K562 (cell line): ENCODE data around the gene KIRREL1. TPM values are rescaled to one million over a fixed set of nuclear protein-coding genes. Genes with fewer than 3 reads are reported as not detected.

Experiments
- ATAC-seq: fragments of 200-7000 bp; cut with Tn5 transposase; 3 replicates; pipeline ENCODE4 v1.9.1; 2020; ENCODE audit warnings: moderate library complexity
- BruUV-seq: library from RNA; stranded (reverse); fragments of 400-500 nt; replicated peaks from 2 replicates; lab custom pipeline; 2021; lab: Mats Ljungman, UMichigan
- CTCF ChIA-PET: fragments of 300-600 bp; formaldehyde crosslinking; extraction: SDS; loops from one replicate; lab custom pipeline; 2021; ENCODE audit warnings: low intra/inter-chr PET ratio; lab: Yijun Ruan, JAX
- POLR2A ChIA-PET: fragments of 300-600, 350-650 bp; sonication (Branson Sonifier 250); formaldehyde crosslinking; extraction: SDS; loops from one replicate; lab custom pipeline; 2021; ENCODE audit warnings: antibody characterized with exemption, inconsistent platforms; lab: Yijun Ruan, JAX
- DNase-seq, 4 experiments: peaks; one replicate each; pipeline versions ENCODE4 v3.0.0 to v3.0.0-alpha.2; 2011 to 2018; ENCODE audit warnings: low spot score in 3 of 4, mixed read lengths in 3 of 4; ENCODE audit errors: extremely low read depth in 1 of 4
- FAIRE-seq: peaks from 2 replicates; lab custom pipeline; 2011; peaks lifted over from hg19 to GRCh38; lab: Jason Lieb, UNC
- H2AFZ ChIP-seq: 2 replicates; pipeline ENCODE4 v1.6.0; 2011; ENCODE audit warnings: low read depth, low read length, control low read depth, inconsistent platforms
- H3K27ac ChIP-seq: fragments of 200-600 bp; 3 replicates; pipeline ENCODE4 v1.8.0; 2011; ENCODE audit warnings: low read depth, mild to moderate bottlenecking, control low read depth, inconsistent platforms, low read length, moderate library complexity, mixed read lengths; ENCODE audit errors: extremely low read depth
- H3K27me3 ChIP-seq, 2 experiments: fragments of 300-600 bp in 1 of 2; 2 replicates in 1 of 2; 3 replicates in 1 of 2; pipeline versions ENCODE4 v1.6.0 to v1.8.0; 2011; ENCODE audit warnings: inconsistent platforms in 2 of 2, low read length in 2 of 2, mild to moderate bottlenecking in 1 of 2, mixed read lengths in 1 of 2, moderate library complexity in 1 of 2; ENCODE audit not compliant: control insufficient read depth in 2 of 2, insufficient read depth in 2 of 2
- H3K36me3 ChIP-seq: fragments of 300-600 bp; 3 replicates; pipeline ENCODE4 v1.8.0; 2011; ENCODE audit warnings: mild to moderate bottlenecking, low read length, inconsistent platforms; ENCODE audit not compliant: control insufficient read depth, insufficient read depth
- H3K4me1 ChIP-seq, 2 experiments: fragments of 200-600 bp in 1 of 2; replicated peaks in 1 of 2; 2 replicates in 1 of 2; 3 replicates in 1 of 2; pipeline versions ENCODE4 v1.5.1 to v1.8.0; 2011; ENCODE audit warnings: inconsistent platforms in 2 of 2, low read length in 2 of 2, mild to moderate bottlenecking in 1 of 2, mixed read lengths in 1 of 2, moderate library complexity in 1 of 2; ENCODE audit not compliant: control insufficient read depth in 2 of 2, insufficient read depth in 2 of 2
- H3K4me2 ChIP-seq: 2 replicates; pipeline ENCODE4 v1.6.1; 2011; ENCODE audit warnings: low read length, control low read depth, inconsistent platforms, mixed read lengths; ENCODE audit not compliant: insufficient read depth
- H3K4me3 ChIP-seq: fragments of 200-600 bp; sonication (generic), shearing (Covaris generic); 2 replicates; pipeline ENCODE4 v1.5.1; 2016; ENCODE audit warnings: control low read depth, inconsistent platforms
- H3K79me2 ChIP-seq: fragments of 200-600 bp; 3 replicates; pipeline ENCODE4 v1.8.0; 2011; ENCODE audit warnings: low read length, inconsistent platforms; ENCODE audit not compliant: control insufficient read depth, insufficient read depth
- H3K9ac ChIP-seq, 2 experiments: 2 replicates each; pipeline versions ENCODE4 v1.6.0 to v1.6.1; 2011; ENCODE audit warnings: low read depth in 2 of 2, low read length in 2 of 2, control low read depth in 1 of 2, inconsistent platforms in 1 of 2, mild to moderate bottlenecking in 1 of 2, mixed read lengths in 1 of 2; ENCODE audit not compliant: insufficient read depth in 1 of 2
- H3K9me1 ChIP-seq: one replicate; pipeline ENCODE4 v1.6.0; 2011; ENCODE audit warnings: inconsistent platforms, mild to moderate bottlenecking, low read length, moderate library complexity; ENCODE audit not compliant: control insufficient read depth, insufficient read depth
- H3K9me3 ChIP-seq: replicated peaks from 2 replicates; pipeline ENCODE4 v1.5.1; 2011; ENCODE audit warnings: low read depth, low read length, inconsistent platforms; ENCODE audit not compliant: control insufficient read depth, insufficient read depth
- H4K20me1 ChIP-seq: replicated peaks from 2 replicates; pipeline ENCODE4 v1.6.1; 2011; ENCODE audit warnings: low read length, inconsistent platforms, mixed read lengths; ENCODE audit not compliant: control insufficient read depth, insufficient read depth
- CHD2 ChIP-seq: IDR thresholded peaks from 2 replicates; pipeline ENCODE4 v1.6.1; 2011; ENCODE audit warnings: low read depth, low read length
- DACH1 ChIP-seq: fragments of 450-650 bp; IDR thresholded peaks from 2 replicates; pipeline ENCODE4 v1.6.1; 2018; ENCODE audit not compliant: partially characterized antibody
- NR2C1 ChIP-seq, 2 experiments: fragments of 450-650 bp; IDR thresholded peaks; 2 replicates each; pipeline ENCODE4 v1.6.1; 2017; ENCODE audit warnings: mild to moderate bottlenecking in 2 of 2, antibody characterized with exemption in 1 of 2, inconsistent platforms in 1 of 2, missing compliant biosample characterization in 1 of 2, missing genetic modification characterization in 1 of 2
- ZNF311 ChIP-seq: fragments of 250-450 bp; sonication (Bioruptor Pico); IDR thresholded peaks from 2 replicates; pipeline ENCODE4 v1.4.0; 2020; ENCODE audit warnings: mild to moderate bottlenecking, moderate library complexity
- ZNF512 ChIP-seq: IDR thresholded peaks from 2 replicates; pipeline ENCODE4 v1.6.1; 2016; ENCODE audit warnings: missing genetic modification characterization, missing compliant biosample characterization
- ZNF589 ChIP-seq: fragments of 200-800 bp; sonication (Bioruptor generic); IDR thresholded peaks from 2 replicates; pipeline ENCODE4 v1.6.1; 2016; ENCODE audit warnings: low read depth, missing genetic modification characterization, missing compliant biosample characterization
- WGBS: fragments of 100-300 bp; shearing (Covaris generic); methylation state at CpG from one replicate; pipeline ENCODE4 v1.1.6; 2016; ENCODE audit warnings: low coverage, mixed read lengths; ENCODE audit not compliant: insufficient coverage; ENCODE audit errors: missing lambda C conversion rate; 5-methylcytosine and 5-hydroxymethylcytosine counted together
- in situ Hi-C: fragments of 300-500 bp; cut with MboI; formaldehyde crosslinking; loops from 4 replicates; pipeline ENCODE4 v1.15.0; 2018; ENCODE audit warnings: inconsistent platforms, mixed read lengths
- intact Hi-C: fragments of 100-400 bp; cut with micrococcal nuclease; formaldehyde crosslinking; loops from 2 replicates; pipeline ENCODE4 v1.14.2; 2022
- polyA plus RNA-seq, 8 experiments: library from polyadenylated mRNA; depleted of rRNA in 4 of 8; stranded (reverse) in 5 of 8; unstranded in 3 of 8; fragments of >200 nt; fragmentation: Nextera tagmentation in 2 of 8; fragmentation: Illumina TruSeq in 1 of 8; extraction: Ambion mirVana in 2 of 8; extraction: Trizol in 1 of 8; gene quantifications; 2 replicates each; pipeline versions ENCODE4 v1.2.1 to v1.2.3, GENCODE V29; 2011 to 2014; ENCODE audit warnings: inconsistent platforms in 1 of 8, missing spikeins in 1 of 8
- total RNA-seq, 7 experiments: library from RNA; depleted of rRNA in 6 of 7; stranded (reverse); fragments of >200 nt in 6 of 7; fragmentation: Illumina TruSeq in 2 of 7; extraction: Trizol in 2 of 7; gene quantifications; 2 replicates each; pipeline versions ENCODE4 v1.2.1 to v1.2.3, GENCODE V29; 2011 to 2021; ENCODE audit warnings: low replicate concordance in 1 of 7

The KIRREL1 gene
- total and polyA plus RNA-seq, 9 of the 15 experiments (the other 6 are each of a cell fraction or from before 2014, with no cell fraction given), result under 0.01 to 0.22 (median 0.03) TPM; not detected in 3

GRCh38 chr1:157958263-157958662 lies 35.2 kb upstream of the KIRREL1 start (continued):
- no peak for TF ChIP-seq NR2C1 (IDR thresholded peaks at IDR 0.05)
- no peak for TF ChIP-seq NR2C1 (tag; IDR thresholded peaks at IDR 0.05)
- TF ChIP-seq ZNF311 (CRISPR knock-in tag), result no peak
- TF ChIP-seq DACH1, result no peak
- TF ChIP-seq, all 486 proteins: peak for 0

- H3K9me1 ChIP-seq, result no peaks in the 10 kb centered on the region
- ChIA-PET POLR2A (interaction anchor here (0.8 kb wide), 1 partner anchor 687 kb away, joined by 3 read pairs; no protein-coding TSS in a partner anchor), CTCF (interaction anchor here (0.7 kb wide), 1 partner anchor 165 kb away, joined by 3 read pairs; no protein-coding TSS in a partner anchor)
- no peak for ATAC-seq
- 0% methylated on average over 5 of the region's 5 CpGs for WGBS
- DNase-seq, result no peak
- no peaks in the 10 kb centered on the region for H3K9me3 ChIP-seq
- no peaks in the 10 kb centered on the region for H4K20me1 ChIP-seq
- H3K27me3 ChIP-seq, result peaks cover 0 to 9% of the 10 kb centered on the region in 2 experiments; a peak in 2 of 5 replicates
- in situ Hi-C loops, result loop anchor here (5.0 kb wide), 1 partner anchor 163 kb away; no protein-coding TSS in a partner anchor
- H3K36me3 ChIP-seq, result no peaks in the 10 kb centered on the region
- no peak overlapping the region for H3K4me2 ChIP-seq
- H3K4me1 ChIP-seq, result no peaks in the 10 kb centered on the region
- H2AFZ ChIP-seq, result no peak overlapping the region
- H3K79me2 ChIP-seq, result no peaks in the 10 kb centered on the region
- no peak overlapping the region for H3K9ac ChIP-seq
- H3K4me3 ChIP-seq, result no peak overlapping the region
- no peak for TF ChIP-seq CHD2
- peak; percentile 37; the same call in 1 of the 2 replicates for TF ChIP-seq ZNF512 (tag)
- TF ChIP-seq ZNF589 (CRISPR knock-in tag), result no peak
- intact Hi-C loops, result loop anchor here (10.0 kb wide), 1 partner anchor 1115 kb away; the partner anchor contains the start of gene AIM2
- no TSS peak for BruUV-seq
- FAIRE-seq, result no peak
- no peak overlapping the region for H3K27ac ChIP-seq
These were observed 33.7 kb upstream of the KIRREL1 start for GRCh38 chr1:157959750-157960149.
